OCI-LY3 (cell line): Measurements from ENCODE around the gene AFAP1.
A peak's percentile ranks its signal among the peaks of the same experiment; 100 is the strongest.

ENCODE experiments used
- H2AFZ ChIP-seq: fragments of 200-600, 300-600 bp; shearing (Covaris generic); 2 replicates; pipeline ENCODE4 v1.6.0; 2014; ENCODE audit warnings: antibody characterized with exemption, low read depth, low read length
- H3K27ac ChIP-seq: fragments of 200-600, 300-600 bp; sonication (generic); 2 replicates; pipeline ENCODE4 v1.5.1; 2014; ENCODE audit warnings: mild to moderate bottlenecking, low read length, moderate library complexity, mixed read lengths
- H3K27me3 ChIP-seq: fragments of 200-600, 300-600 bp; sonication (generic); 2 replicates; pipeline ENCODE4 v1.6.1; 2014; ENCODE audit warnings: low read depth, low read length, mixed read lengths
- H3K36me3 ChIP-seq: fragments of 200-600, 300-600 bp; sonication (generic); replicated peaks from 2 replicates; pipeline ENCODE3; 2014; ENCODE audit warnings: low read depth, low read length, mixed read lengths
- H3K4me1 ChIP-seq: fragments of 300-600, 200-600 bp; sonication (generic); 2 replicates; pipeline ENCODE4 v1.6.1; 2014; ENCODE audit warnings: low read length, mixed read lengths
- H3K4me2 ChIP-seq: fragments of 200-600, 300-600 bp; sonication (generic); 2 replicates; pipeline ENCODE4 v1.6.1; 2014; ENCODE audit warnings: low read length, mixed read lengths
- H3K4me3 ChIP-seq: fragments of 300-600, 200-600 bp; sonication (generic); 2 replicates; pipeline ENCODE4 v1.5.1; 2014; ENCODE audit warnings: antibody characterized with exemption, mild to moderate bottlenecking, low read length, moderate library complexity
- H3K79me2 ChIP-seq: fragments of 300-600, 200-600 bp; shearing (Covaris generic); 2 replicates; pipeline ENCODE4 v1.6.1; 2014; ENCODE audit warnings: mild to moderate bottlenecking, low read length, mixed read lengths
- H3K9ac ChIP-seq: fragments of 300-600, 200-600 bp; shearing (Covaris generic); 2 replicates; pipeline ENCODE4 v1.6.0; 2014; ENCODE audit warnings: mild to moderate bottlenecking, low read length, moderate library complexity
- H3K9me3 ChIP-seq: fragments of 200-600, 300-600 bp; shearing (Covaris generic); 2 replicates; pipeline ENCODE4 v1.6.1; 2014; ENCODE audit warnings: low read length, mixed read lengths; ENCODE audit not compliant: insufficient read depth
- H4K20me1 ChIP-seq: fragments of 200-600, 300-600 bp; sonication (generic); 2 replicates; pipeline ENCODE4 v1.6.1; 2016; ENCODE audit warnings: low read length, mixed read lengths; ENCODE audit not compliant: insufficient read depth
- EZH2phosphoT487 ChIP-seq: fragments of 200-600 bp; shearing (Covaris generic); IDR thresholded peaks from 2 replicates; pipeline ENCODE4 v1.6.1; 2018; ENCODE audit warnings: antibody characterized with exemption, mixed run types, low read depth
- TF ChIP-seq, protein P1 (sequence below): fragments of 200-600, 300-600 bp; sonication (generic); IDR thresholded peaks from 2 replicates; pipeline ENCODE4 v1.5.1; 2014; ENCODE audit warnings: antibody characterized with exemption, low read length, low read depth

The AFAP1 gene

GRCh38 chr4:7745301-7745885, 194.3 kb downstream of the AFAP1 start:
- Histone ChIP-seq H3K27me3 (no peaks in the 10 kb centered on the region), H3K9ac (no peak overlapping the region), H3K36me3 (no peaks in the 10 kb centered on the region), H2AFZ (no peak overlapping the region), H3K4me1 (peaks cover 14% of the 10 kb centered on the region), H3K4me2 (no peak overlapping the region), H3K9me3 (no peaks in the 10 kb centered on the region), H3K4me3 (no peak overlapping the region), H4K20me1 (no peaks in the 10 kb centered on the region), H3K27ac (no peak overlapping the region), H3K79me2 (no peaks in the 10 kb centered on the region)
- TF ChIP-seq, protein P1, sequence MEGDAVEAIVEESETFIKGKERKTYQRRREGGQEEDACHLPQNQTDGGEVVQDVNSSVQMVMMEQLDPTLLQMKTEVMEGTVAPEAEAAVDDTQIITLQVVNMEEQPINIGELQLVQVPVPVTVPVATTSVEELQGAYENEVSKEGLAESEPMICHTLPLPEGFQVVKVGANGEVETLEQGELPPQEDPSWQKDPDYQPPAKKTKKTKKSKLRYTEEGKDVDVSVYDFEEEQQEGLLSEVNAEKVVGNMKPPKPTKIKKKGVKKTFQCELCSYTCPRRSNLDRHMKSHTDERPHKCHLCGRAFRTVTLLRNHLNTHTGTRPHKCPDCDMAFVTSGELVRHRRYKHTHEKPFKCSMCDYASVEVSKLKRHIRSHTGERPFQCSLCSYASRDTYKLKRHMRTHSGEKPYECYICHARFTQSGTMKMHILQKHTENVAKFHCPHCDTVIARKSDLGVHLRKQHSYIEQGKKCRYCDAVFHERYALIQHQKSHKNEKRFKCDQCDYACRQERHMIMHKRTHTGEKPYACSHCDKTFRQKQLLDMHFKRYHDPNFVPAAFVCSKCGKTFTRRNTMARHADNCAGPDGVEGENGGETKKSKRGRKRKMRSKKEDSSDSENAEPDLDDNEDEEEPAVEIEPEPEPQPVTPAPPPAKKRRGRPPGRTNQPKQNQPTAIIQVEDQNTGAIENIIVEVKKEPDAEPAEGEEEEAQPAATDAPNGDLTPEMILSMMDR: no peak
- no peak for TF ChIP-seq EZH2phosphoT487

GRCh38 chr4:7744142-7744804, 195.4 kb downstream of the AFAP1 start:
- H3K36me3 ChIP-seq: no peaks in the 10 kb centered on the region
- no peak overlapping the region for H3K27ac ChIP-seq
- no peaks in the 10 kb centered on the region for H3K9me3 ChIP-seq
- H3K9ac ChIP-seq: no peak overlapping the region
- H3K79me2 ChIP-seq: no peaks in the 10 kb centered on the region
- TF ChIP-seq, protein P1: no peak
- no peak for TF ChIP-seq EZH2phosphoT487
- H4K20me1 ChIP-seq: no peaks in the 10 kb centered on the region
- H3K27me3 ChIP-seq: no peaks in the 10 kb centered on the region
- peaks cover 14% of the 10 kb centered on the region for H3K4me1 ChIP-seq
- H2AFZ ChIP-seq: no peak overlapping the region
- peak overlapping the region; percentile 49 for H3K4me2 ChIP-seq
- no peak overlapping the region for H3K4me3 ChIP-seq

- H3K4me3 ChIP-seq: no peak overlapping the region
- H3K4me1 ChIP-seq: peaks cover 14% of the 10 kb centered on the region
- TF ChIP-seq, protein P1: no peak
- no peak for TF ChIP-seq EZH2phosphoT487
- H3K36me3 ChIP-seq: no peaks in the 10 kb centered on the region
- no peak overlapping the region for H3K27ac ChIP-seq
- no peaks in the 10 kb centered on the region for H3K79me2 ChIP-seq
- H3K9ac ChIP-seq: no peak overlapping the region
- no peak overlapping the region for H2AFZ ChIP-seq
- no peaks in the 10 kb centered on the region for H3K9me3 ChIP-seq
- no peaks in the 10 kb centered on the region for H3K27me3 ChIP-seq
- no peak overlapping the region for H3K4me2 ChIP-seq
- no peaks in the 10 kb centered on the region for H4K20me1 ChIP-seq
Measured at GRCh38 chr4:7742807-7743280, 196.8 kb downstream of the AFAP1 start.

DNA sequence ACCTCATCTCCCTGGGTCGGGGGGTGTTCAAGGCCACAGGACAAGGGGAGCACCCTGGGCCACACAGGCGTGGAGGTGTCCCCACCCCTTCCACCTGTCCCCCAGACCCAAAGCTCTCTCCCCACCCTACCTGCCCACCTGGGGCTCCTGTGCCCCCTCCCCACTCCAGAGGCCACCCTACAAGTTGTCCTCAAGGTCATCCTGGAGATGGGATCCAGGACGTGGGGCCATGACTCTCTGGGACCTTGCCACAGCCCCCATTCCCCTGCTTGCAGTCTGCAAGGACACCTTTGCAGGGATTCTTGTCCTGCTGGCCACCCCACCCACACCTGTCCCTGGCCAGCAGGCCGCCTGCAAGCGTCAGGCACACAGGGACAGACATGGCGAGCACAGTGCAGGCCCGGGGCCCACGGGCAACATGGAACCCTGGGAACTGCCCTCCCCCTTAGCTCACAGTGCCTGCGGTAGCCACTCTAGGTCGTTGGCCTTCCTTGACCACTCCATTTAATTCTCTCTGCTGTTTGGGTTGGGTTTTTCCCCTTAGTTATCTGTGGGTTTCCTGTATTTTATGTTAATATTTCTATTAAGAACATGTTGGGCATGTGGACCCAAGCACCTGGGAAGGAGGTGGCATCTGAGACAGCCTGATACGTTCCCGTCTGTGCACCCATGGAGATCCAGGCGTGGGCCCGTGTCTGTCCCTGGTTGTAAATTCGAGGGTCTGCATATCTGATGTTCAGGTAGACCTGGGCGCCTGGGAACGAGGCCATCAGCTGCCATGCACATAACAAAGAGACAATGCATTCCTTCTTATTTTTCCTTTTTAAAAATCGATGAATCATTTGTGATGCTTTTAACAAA, 197.5 kb downstream of the AFAP1 start:
- TF ChIP-seq EZH2phosphoT487: no peak
- Histone ChIP-seq H3K27me3 (no peaks in the 10 kb centered on the region), H3K9ac (no peak overlapping the region), H3K4me2 (no peak overlapping the region), H3K4me1 (peaks cover 14% of the 10 kb centered on the region), H4K20me1 (no peaks in the 10 kb centered on the region), H3K36me3 (no peaks in the 10 kb centered on the region), H3K79me2 (no peaks in the 10 kb centered on the region), H3K4me3 (no peak overlapping the region), H3K9me3 (no peaks in the 10 kb centered on the region), H2AFZ (no peak overlapping the region), H3K27ac (no peak overlapping the region)
